Colonic mucosa (tissue), 4 donors: ENCODE measurements around the gene CCDC38. TPM values are rescaled to one million over a fixed set of nuclear protein-coding genes. Genes with fewer than 3 reads are reported as not detected.
"Not testable (repeated sequence)": the region's sequence is repeated elsewhere in the genome, so short reads cannot be mapped to it uniquely, and the experiment has no call there.

Experiments
- DNase-seq: peaks from one replicate; pipeline ENCODE4 v3.0.0-alpha.2; 2020
- H3K27ac ChIP-seq: fragments of 200-600 bp; one replicate; pipeline ENCODE4 v1.8.0; 2021
- H3K27me3 ChIP-seq: fragments of 200-600 bp; one replicate; pipeline ENCODE4 v1.8.0; 2021
- H3K36me3 ChIP-seq: fragments of 200-600 bp; one replicate; pipeline ENCODE4 v1.8.0; 2021
- H3K4me1 ChIP-seq: fragments of 200-600 bp; one replicate; pipeline ENCODE4 v1.8.0; 2021; ENCODE audit warnings: mild to moderate bottlenecking
- H3K4me3 ChIP-seq: fragments of 200-600 bp; one replicate; pipeline ENCODE4 v1.8.0; 2021
- H3K9ac ChIP-seq, 2 donors: one replicate each; pipeline ENCODE4 v1.7.0; 2013; ENCODE audit warnings: control low read depth in 2 of 2, low read depth in 2 of 2, low read length in 2 of 2
- H3K9me3 ChIP-seq: fragments of 200-600 bp; one replicate; pipeline ENCODE4 v1.8.0; 2021
- intact Hi-C: fragments of 100-400 bp; cut with DNase I; formaldehyde crosslinking; loops from one replicate; pipeline ENCODE4 v1.14.1; 2022
- total RNA-seq, 2 donors: library from RNA; stranded (reverse); fragmentation: NEBNext Ultra II Directional in 1 of 2; extraction: Animal tissue kit (Norgen Biotek cat#: 25700) in 1 of 2; gene quantifications; one replicate each; pipeline ENCODE4 v1.2.1, GENCODE V29; 2021
- TF ChIP-seq, protein P1 (sequence below): fragments of 200-600 bp; IDR thresholded peaks from one replicate; pipeline ENCODE4 v1.8.0; 2022; ENCODE audit warnings: antibody characterized with exemption, mild to moderate bottlenecking
- donor health status: healthy.
- donor health status: DM: no; HTN: no; CAD: no.
- donor health status: DM: no; HTN: no; CAD: no.

Gene CCDC38
- total RNA-seq, 2 donors from 2014 or later = not detected

DNA sequence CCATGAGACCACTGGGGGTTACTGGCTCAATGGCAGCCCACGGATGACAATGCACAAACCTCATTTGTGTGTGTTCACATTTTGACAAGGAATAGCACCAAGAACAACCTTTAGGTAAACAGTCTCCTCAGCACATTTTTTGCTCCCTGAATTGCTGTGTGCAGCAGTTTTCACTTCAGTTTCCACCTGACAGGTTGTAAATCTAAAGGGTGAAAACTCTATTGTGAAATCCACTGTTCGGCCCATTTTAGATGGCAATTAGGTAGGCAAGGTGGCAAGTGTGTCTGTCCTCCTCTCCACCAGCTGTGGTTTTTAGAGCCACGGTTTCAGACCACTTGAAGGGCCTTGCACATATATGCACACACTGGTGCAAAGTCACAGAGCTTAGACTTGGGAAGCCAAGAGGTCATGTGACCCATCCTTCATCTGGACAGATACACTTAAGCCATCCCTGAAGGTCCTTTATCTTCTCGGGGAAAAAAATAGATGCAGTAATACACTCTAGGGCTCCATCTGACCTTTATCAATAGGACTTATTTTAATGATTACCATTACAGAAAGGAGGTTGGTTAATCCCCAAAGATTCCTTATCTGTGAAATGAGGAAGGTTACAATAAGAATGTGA, 30.5 kb upstream of the CCDC38 start:
- H3K4me1 ChIP-seq = no peaks in the 10 kb centered on the region
- no peak overlapping the region for H3K27ac ChIP-seq
- TF ChIP-seq, protein P1, sequence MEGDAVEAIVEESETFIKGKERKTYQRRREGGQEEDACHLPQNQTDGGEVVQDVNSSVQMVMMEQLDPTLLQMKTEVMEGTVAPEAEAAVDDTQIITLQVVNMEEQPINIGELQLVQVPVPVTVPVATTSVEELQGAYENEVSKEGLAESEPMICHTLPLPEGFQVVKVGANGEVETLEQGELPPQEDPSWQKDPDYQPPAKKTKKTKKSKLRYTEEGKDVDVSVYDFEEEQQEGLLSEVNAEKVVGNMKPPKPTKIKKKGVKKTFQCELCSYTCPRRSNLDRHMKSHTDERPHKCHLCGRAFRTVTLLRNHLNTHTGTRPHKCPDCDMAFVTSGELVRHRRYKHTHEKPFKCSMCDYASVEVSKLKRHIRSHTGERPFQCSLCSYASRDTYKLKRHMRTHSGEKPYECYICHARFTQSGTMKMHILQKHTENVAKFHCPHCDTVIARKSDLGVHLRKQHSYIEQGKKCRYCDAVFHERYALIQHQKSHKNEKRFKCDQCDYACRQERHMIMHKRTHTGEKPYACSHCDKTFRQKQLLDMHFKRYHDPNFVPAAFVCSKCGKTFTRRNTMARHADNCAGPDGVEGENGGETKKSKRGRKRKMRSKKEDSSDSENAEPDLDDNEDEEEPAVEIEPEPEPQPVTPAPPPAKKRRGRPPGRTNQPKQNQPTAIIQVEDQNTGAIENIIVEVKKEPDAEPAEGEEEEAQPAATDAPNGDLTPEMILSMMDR = no peak
- H3K9me3 ChIP-seq = no peaks in the 10 kb centered on the region
- DNase-seq = no peak
- no peak overlapping the region for H3K9ac ChIP-seq
- no peaks in the 10 kb centered on the region for H3K27me3 ChIP-seq
- no peaks in the 10 kb centered on the region for H3K36me3 ChIP-seq
- intact Hi-C loops = no loop called here
- H3K4me3 ChIP-seq = no peak overlapping the region

DNA sequence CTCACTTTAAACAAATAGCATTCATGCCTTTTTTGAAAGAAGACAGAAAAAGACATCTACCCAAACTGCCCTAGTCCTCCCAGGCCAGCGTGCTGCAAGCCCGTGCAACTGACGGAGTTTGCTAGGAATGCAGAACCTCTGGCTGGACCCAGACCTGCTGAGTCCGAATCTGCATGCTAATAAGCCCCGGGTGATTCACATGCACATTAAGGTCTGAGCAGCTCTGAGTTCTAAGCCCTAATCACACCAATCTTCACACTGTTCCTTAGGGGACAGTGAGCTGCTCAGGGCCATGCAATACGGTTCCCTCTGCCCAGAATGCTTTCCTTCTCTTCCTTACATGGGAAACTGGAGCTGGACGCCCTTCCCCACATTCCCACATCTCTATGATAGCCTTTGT, 28.5 kb upstream of the CCDC38 start:
- H3K4me3 ChIP-seq = no peak overlapping the region
- DNase-seq = no peak
- no peaks in the 10 kb centered on the region for H3K27me3 ChIP-seq
- H3K9ac ChIP-seq = no peak overlapping the region
- H3K4me1 ChIP-seq = no peaks in the 10 kb centered on the region
- intact Hi-C loops = no loop called here
- no peak overlapping the region for H3K27ac ChIP-seq
- TF ChIP-seq, protein P1 = no peak
- no peaks in the 10 kb centered on the region for H3K9me3 ChIP-seq
- no peaks in the 10 kb centered on the region for H3K36me3 ChIP-seq

- H3K9ac ChIP-seq, H3K27ac ChIP-seq, H3K27me3 ChIP-seq, intact Hi-C loops, DNase-seq, H3K4me3 ChIP-seq, H3K4me1 ChIP-seq, H3K9me3 ChIP-seq, H3K36me3 ChIP-seq: not testable (repeated sequence)
Measured at GRCh38 chr12:95969116-95969515, 26.7 kb upstream of the CCDC38 start.

DNA sequence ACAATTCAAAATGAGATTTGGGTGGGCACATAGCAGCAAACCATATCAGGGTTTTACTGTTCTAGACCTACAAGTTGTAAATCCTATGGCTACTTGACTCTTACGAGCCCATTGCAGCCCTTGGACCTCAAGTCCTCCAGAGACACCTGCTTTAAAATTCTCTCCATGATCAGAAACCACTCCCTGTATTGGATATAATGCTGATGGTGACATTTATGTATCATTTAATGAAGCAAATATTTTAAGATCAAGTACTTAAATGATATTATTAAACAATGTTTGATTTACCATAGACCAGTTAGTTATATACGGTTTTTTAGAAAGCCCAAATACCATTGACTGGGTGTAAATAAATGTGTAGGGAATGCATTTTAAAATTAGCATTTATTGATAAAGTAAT, 24.9 kb upstream of the CCDC38 start:
- intact Hi-C loops = no loop called here
- Histone ChIP-seq H3K9ac (no peak overlapping the region), H3K27me3 (no peaks in the 10 kb centered on the region), H3K4me3 (no peak overlapping the region), H3K4me1 (no peaks in the 10 kb centered on the region), H3K27ac (no peak overlapping the region), H3K36me3 (no peaks in the 10 kb centered on the region), H3K9me3 (no peaks in the 10 kb centered on the region)
- TF ChIP-seq, protein P1 = no peak
- no peak for DNase-seq

GRCh38 chr12:95966287-95966870, 24.0 kb upstream of the CCDC38 start:
- H3K9me3 ChIP-seq = no peaks in the 10 kb centered on the region
- no peak overlapping the region for H3K27ac ChIP-seq
- no peaks in the 10 kb centered on the region for H3K4me1 ChIP-seq
- no peak overlapping the region for H3K9ac ChIP-seq
- no peak for DNase-seq
- TF ChIP-seq, protein P1 = no peak
- no peaks in the 10 kb centered on the region for H3K27me3 ChIP-seq
- no peaks in the 10 kb centered on the region for H3K36me3 ChIP-seq
- no peak overlapping the region for H3K4me3 ChIP-seq
- intact Hi-C loops = no loop called here

- TF ChIP-seq, protein P1 = no peak
- no peak overlapping the region for H3K9ac ChIP-seq
- H3K36me3 ChIP-seq = no peaks in the 10 kb centered on the region
- intact Hi-C loops = no loop called here
- H3K4me3 ChIP-seq = no peak overlapping the region
- DNase-seq = no peak
- H3K9me3 ChIP-seq = no peaks in the 10 kb centered on the region
- H3K4me1 ChIP-seq = no peaks in the 10 kb centered on the region
- no peaks in the 10 kb centered on the region for H3K27me3 ChIP-seq
- H3K27ac ChIP-seq = no peak overlapping the region
Measured at GRCh38 chr12:95963096-95963495, 20.7 kb upstream of the CCDC38 start.
